H9 (cell line): Measurements from ENCODE around the gene SLC30A7. TPM values are rescaled to one million over a fixed set of nuclear protein-coding genes. Genes with fewer than 3 reads are reported as not detected.

ENCODE experiments used
- DNase-seq: peaks from one replicate; pipeline ENCODE4 v3.0.0-alpha.2; 2017
- H2AFZ ChIP-seq: one replicate; pipeline ENCODE4 v1.6.1; 2013; ENCODE audit warnings: mild to moderate bottlenecking, low read length, control low read depth, moderate library complexity
- H2AK5ac ChIP-seq: 2 replicates; pipeline ENCODE4 v1.6.1; 2013; ENCODE audit warnings: low read length, control low read depth, mixed read lengths; ENCODE audit not compliant: insufficient read length
- H2BK120ac ChIP-seq: one replicate; pipeline ENCODE4 v1.6.1; 2013; ENCODE audit warnings: low read depth, mild to moderate bottlenecking, low read length, control low read depth, inconsistent platforms; ENCODE audit not compliant: poor library complexity, severe bottlenecking
- H2BK12ac ChIP-seq: 2 replicates; pipeline ENCODE4 v1.6.1; 2013; ENCODE audit warnings: low read length, control low read depth, mixed read lengths, low read depth; ENCODE audit not compliant: insufficient read length
- H2BK15ac ChIP-seq: 2 replicates; pipeline ENCODE4 v1.6.1; 2013; ENCODE audit warnings: low read depth, low read length, control low read depth
- H2BK20ac ChIP-seq: one replicate; pipeline ENCODE4 v1.6.1; 2013; ENCODE audit warnings: low read depth, mild to moderate bottlenecking, low read length, control low read depth, inconsistent platforms; ENCODE audit not compliant: poor library complexity, severe bottlenecking
- H2BK5ac ChIP-seq: 2 replicates; pipeline ENCODE4 v1.6.1; 2013; ENCODE audit warnings: low read length, control low read depth, mixed read lengths; ENCODE audit not compliant: insufficient read length
- H3K14ac ChIP-seq: 2 replicates; pipeline ENCODE4 v1.6.1; 2013; ENCODE audit warnings: low read length, control low read depth; ENCODE audit not compliant: insufficient read depth
- H3K18ac ChIP-seq: 2 replicates; pipeline ENCODE4 v1.6.1; 2013; ENCODE audit warnings: low read depth, mild to moderate bottlenecking, mixed read lengths, low read length, control low read depth; ENCODE audit not compliant: insufficient read length
- H3K23ac ChIP-seq: 2 replicates; pipeline ENCODE4 v1.6.1; 2013; ENCODE audit warnings: low read length, control low read depth, mixed read lengths, low read depth; ENCODE audit not compliant: insufficient read length
- H3K23me2 ChIP-seq: 2 replicates; pipeline ENCODE4 v1.6.1; 2013; ENCODE audit warnings: low read depth, mild to moderate bottlenecking, mixed read lengths, low read length, control low read depth; ENCODE audit not compliant: insufficient read length, poor library complexity, severe bottlenecking
- H3K27ac ChIP-seq: 2 replicates; pipeline ENCODE4 v1.5.1; 2013; ENCODE audit warnings: low read length, control low read depth, mixed read lengths, low read depth; ENCODE audit not compliant: insufficient read length
- H3K27me3 ChIP-seq: 2 replicates; pipeline ENCODE4 v1.6.1; 2013; ENCODE audit warnings: low read length, control low read depth, inconsistent platforms; ENCODE audit not compliant: insufficient read depth
- H3K4ac ChIP-seq: 2 replicates; pipeline ENCODE4 v1.6.1; 2013; ENCODE audit warnings: low read depth, mild to moderate bottlenecking, control low read depth, inconsistent platforms, low read length, moderate library complexity
- H3K4me1 ChIP-seq: 2 replicates; pipeline ENCODE4 v1.6.1; 2013; ENCODE audit warnings: low read length, control low read depth, inconsistent platforms; ENCODE audit not compliant: insufficient read depth
- H3K4me2 ChIP-seq: 2 replicates; pipeline ENCODE4 v1.6.1; 2013; ENCODE audit warnings: low read length, control low read depth, mixed read lengths; ENCODE audit not compliant: insufficient read length, insufficient read depth
- H3K56ac ChIP-seq: 2 replicates; pipeline ENCODE4 v1.6.1; 2013; ENCODE audit warnings: low read depth, mild to moderate bottlenecking, mixed read lengths, low read length, control low read depth; ENCODE audit not compliant: insufficient read length
- H3K79me1 ChIP-seq: 2 replicates; pipeline ENCODE4 v1.6.1; 2013; ENCODE audit warnings: low read depth, mild to moderate bottlenecking, moderate library complexity, low read length, control low read depth, inconsistent platforms; ENCODE audit not compliant: insufficient read depth, poor library complexity, severe bottlenecking
- H3K79me2 ChIP-seq: 2 replicates; pipeline ENCODE4 v1.6.1; 2013; ENCODE audit warnings: low read length, control low read depth, inconsistent platforms; ENCODE audit not compliant: insufficient read depth
- H3K9ac ChIP-seq: 2 replicates; pipeline ENCODE4 v1.6.1; 2013; ENCODE audit warnings: low read length, control low read depth, mixed read lengths; ENCODE audit not compliant: insufficient read length; ENCODE audit errors: extremely low read depth
- H3K9me3 ChIP-seq: one replicate; pipeline ENCODE4 v1.6.1; 2013; ENCODE audit warnings: low read depth, low read length, inconsistent platforms; ENCODE audit not compliant: control insufficient read depth
- H3T11ph ChIP-seq: one replicate; pipeline ENCODE4 v1.6.1; 2013; ENCODE audit warnings: mild to moderate bottlenecking, low read length, control low read depth, inconsistent platforms
- H4K20me1 ChIP-seq: one replicate; pipeline ENCODE4 v1.6.1; 2013; ENCODE audit not compliant: control insufficient read depth, insufficient read length, insufficient read depth
- H4K5ac ChIP-seq: 2 replicates; pipeline ENCODE4 v1.6.1; 2013; ENCODE audit warnings: low read depth, mild to moderate bottlenecking, mixed read lengths, low read length, control low read depth; ENCODE audit not compliant: insufficient read length
- H4K8ac ChIP-seq: replicated peaks from 2 replicates; pipeline ENCODE4 v1.6.1; 2013; ENCODE audit warnings: low read length, control low read depth, mixed read lengths, low read depth; ENCODE audit not compliant: insufficient read length
- H4K91ac ChIP-seq: 2 replicates; pipeline ENCODE4 v1.6.1; 2013; ENCODE audit warnings: low read depth, mild to moderate bottlenecking, moderate library complexity, mixed read lengths, low read length, control low read depth; ENCODE audit not compliant: insufficient read length
- H3K27ac Mint-ChIP-seq, 3 experiments: 2 replicates in 2 of 3; 3 replicates in 1 of 3; pipeline ENCODE4 v1.8.0; 2020 to 2021; ENCODE audit warnings: mixed read lengths in 3 of 3, mild to moderate bottlenecking in 1 of 3, moderate library complexity in 1 of 3
- H3K27me3 Mint-ChIP-seq: 2 replicates; pipeline ENCODE4 v1.8.0; 2021; ENCODE audit warnings: low read depth, mild to moderate bottlenecking, moderate library complexity, mixed read lengths
- H3K36me3 Mint-ChIP-seq, 3 experiments: 2 replicates in 2 of 3; 3 replicates in 1 of 3; pipeline ENCODE4 v1.8.0; 2020 to 2021; ENCODE audit warnings: low read depth in 3 of 3, mixed read lengths in 3 of 3; ENCODE audit not compliant: insufficient read depth in 1 of 3
- H3K4me1 Mint-ChIP-seq, 2 experiments: 2 replicates each; pipeline ENCODE4 v1.8.0; 2020; ENCODE audit warnings: mixed read lengths in 2 of 2
- H3K4me3 Mint-ChIP-seq, 2 experiments: 2 replicates in 1 of 2; 3 replicates in 1 of 2; pipeline ENCODE4 v1.8.0; 2020 to 2021; ENCODE audit warnings: mild to moderate bottlenecking in 2 of 2, mixed read lengths in 2 of 2, moderate library complexity in 1 of 2
- H3K9me3 Mint-ChIP-seq, 2 experiments: 2 replicates in 1 of 2; 3 replicates in 1 of 2; pipeline ENCODE4 v1.8.0; 2020; ENCODE audit warnings: mild to moderate bottlenecking in 2 of 2, mixed read lengths in 2 of 2, moderate library complexity in 1 of 2
- CTCF ChIP-seq: fragments of 200-600 bp; sonication (generic); conservative IDR thresholded peaks from 3 replicates; pipeline ENCODE4 v1.8.0; 2021; ENCODE audit warnings: antibody characterized with exemption, mild to moderate bottlenecking
- WGBS: extraction: QIAGEN DNeasy Blood & Tissue Kit; methylation state at CpG from one replicate; pipeline ENCODE4 v1.1.7; 2013; ENCODE audit warnings: missing lambda C conversion rate, low lambda C conversion rate, mixed read lengths; ENCODE audit not compliant: insufficient read length; ENCODE audit errors: extremely low coverage; 5-methylcytosine and 5-hydroxymethylcytosine counted together
- total RNA-seq: library from RNA; stranded (reverse); gene quantifications from 2 replicates; pipeline ENCODE4 v1.2.1, GENCODE V29; 2021

The SLC30A7 gene
- total RNA-seq, 1 experiment from 2014 or later, result 25.6 TPM

GRCh38 chr1:100955322-100955721 is 59.4 kb downstream of the SLC30A7 start:
- Histone ChIP-seq H3K14ac (no peak overlapping the region), H4K5ac (no peak overlapping the region), H4K8ac (no peak overlapping the region), H2BK12ac (no peak overlapping the region), H3K18ac (no peak overlapping the region), H3K9ac (no peak overlapping the region), H3K27me3 (no peaks in the 10 kb centered on the region), H3K79me2 (no peaks in the 10 kb centered on the region), H2AK5ac (no peak overlapping the region), H2BK120ac (no peak overlapping the region), H3K4me1 (peaks cover 9% of the 10 kb centered on the region; the same call in 1 of the 2 replicates), H3K9me3 (no peaks in the 10 kb centered on the region), H3K27ac (no peak overlapping the region), H3K23ac (no peak overlapping the region), H2BK5ac (no peak overlapping the region), H2BK20ac (no peak overlapping the region), H3K56ac (no peak overlapping the region), H3T11ph (no peak overlapping the region), H3K4me2 (no peak overlapping the region), H4K20me1 (no peaks in the 10 kb centered on the region), H2BK15ac (no peak overlapping the region), H3K4ac (no peak overlapping the region), H4K91ac (no peak overlapping the region), H3K79me1 (no peaks in the 10 kb centered on the region), H3K23me2 (no peaks in the 10 kb centered on the region), H2AFZ (no peak overlapping the region)
- Mint-ChIP-seq H3K4me1 (peaks cover 33 to 36% of the 10 kb centered on the region in 2 experiments), H3K27ac (no peak overlapping the region), H3K4me3 (no peak overlapping the region), H3K27me3 (no peaks in the 10 kb centered on the region), H3K9me3 (no peaks in the 10 kb centered on the region), H3K36me3 (peaks cover 10 to 14% (median 11%) of the 10 kb centered on the region in 3 experiments; a peak in 6 of 7 replicates)
- no CpG with 5 or more reads among the region's 1 CpG for WGBS
- DNase-seq, result no peak
- no peak for TF ChIP-seq CTCF
